ENCODE measurements around the gene SYCE3.
"Not testable (repeated sequence)": the region's sequence is repeated elsewhere in the genome, so short reads cannot be mapped to it uniquely, and the experiment has no call there.

SYCE3 gene

GRCh38 chr22:50520826-50521453 is 41.8 kb downstream of the SYCE3 start:
- no peaks in the 10 kb centered on the region for H3K27me3 Mint-ChIP-seq (ENCODE audit: low read depth)
- peaks cover 19% of the 10 kb centered on the region for H3K36me3 Mint-ChIP-seq (ENCODE audit: low read depth)
- no peak overlapping the region for H3K27ac Mint-ChIP-seq
- H3K4me3 Mint-ChIP-seq: no peak overlapping the region
- peaks cover 7% of the 10 kb centered on the region for H3K4me1 Mint-ChIP-seq (ENCODE audit: low read depth)
- H3K9me3 Mint-ChIP-seq: no peaks in the 10 kb centered on the region

GRCh38 chr22:50520184-50520583 is 42.5 kb downstream of the SYCE3 start:
- not testable (repeated sequence) for H3K4me3 Mint-ChIP-seq; H3K4me1 Mint-ChIP-seq (ENCODE audit: low read depth); H3K27ac Mint-ChIP-seq; H3K27me3 Mint-ChIP-seq (ENCODE audit: low read depth); H3K9me3 Mint-ChIP-seq
- H3K36me3 Mint-ChIP-seq (ENCODE audit: low read depth): peaks cover 23% of the 10 kb centered on the region

- no peaks in the 10 kb centered on the region for H3K9me3 Mint-ChIP-seq
- no peak overlapping the region for H3K27ac Mint-ChIP-seq
- H3K4me1 Mint-ChIP-seq (ENCODE audit: low read depth): peaks cover 4% of the 10 kb centered on the region
- no peak overlapping the region for H3K4me3 Mint-ChIP-seq
- peaks cover 21% of the 10 kb centered on the region for H3K36me3 Mint-ChIP-seq (ENCODE audit: low read depth)
- no peaks in the 10 kb centered on the region for H3K27me3 Mint-ChIP-seq (ENCODE audit: low read depth)
Observed at GRCh38 chr22:50519151-50519550, 43.6 kb downstream of the SYCE3 start.

DNA sequence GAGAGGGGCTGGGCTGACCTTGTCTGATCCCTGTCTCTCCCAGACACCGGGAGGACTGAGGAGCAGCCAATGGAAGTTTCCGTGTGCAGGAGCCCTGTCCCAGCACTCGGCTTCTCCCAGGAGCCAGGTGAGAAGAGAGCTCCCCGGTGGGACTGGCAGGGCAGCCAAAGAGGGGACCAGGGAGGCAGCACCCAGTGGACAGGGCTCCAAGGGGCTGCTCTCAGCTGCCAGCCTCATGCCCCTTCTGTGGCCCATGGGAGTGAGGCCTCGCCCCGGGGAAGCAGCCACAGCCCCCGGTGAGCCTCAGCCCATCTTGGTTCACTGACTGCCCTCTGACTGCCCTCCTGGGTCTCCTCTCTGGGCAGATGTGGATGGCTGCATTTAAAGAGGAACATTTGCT is 44.1 kb downstream of the SYCE3 start:
- Mint-ChIP-seq H3K4me3 (no peak overlapping the region), H3K27me3 (ENCODE audit: low read depth) (no peaks in the 10 kb centered on the region), H3K4me1 (ENCODE audit: low read depth) (peaks cover 5% of the 10 kb centered on the region), H3K9me3 (no peaks in the 10 kb centered on the region), H3K27ac (no peak overlapping the region), H3K36me3 (ENCODE audit: low read depth) (peaks cover 21% of the 10 kb centered on the region)

- Mint-ChIP-seq H3K9me3 (no peaks in the 10 kb centered on the region), H3K4me3 (no peak overlapping the region), H3K36me3 (ENCODE audit: low read depth) (peaks cover 21% of the 10 kb centered on the region), H3K27ac (no peak overlapping the region), H3K4me1 (ENCODE audit: low read depth) (peaks cover 9% of the 10 kb centered on the region), H3K27me3 (ENCODE audit: low read depth) (no peaks in the 10 kb centered on the region)
Observed at GRCh38 chr22:50517495-50518260, 45.0 kb downstream of the SYCE3 start.

DNA sequence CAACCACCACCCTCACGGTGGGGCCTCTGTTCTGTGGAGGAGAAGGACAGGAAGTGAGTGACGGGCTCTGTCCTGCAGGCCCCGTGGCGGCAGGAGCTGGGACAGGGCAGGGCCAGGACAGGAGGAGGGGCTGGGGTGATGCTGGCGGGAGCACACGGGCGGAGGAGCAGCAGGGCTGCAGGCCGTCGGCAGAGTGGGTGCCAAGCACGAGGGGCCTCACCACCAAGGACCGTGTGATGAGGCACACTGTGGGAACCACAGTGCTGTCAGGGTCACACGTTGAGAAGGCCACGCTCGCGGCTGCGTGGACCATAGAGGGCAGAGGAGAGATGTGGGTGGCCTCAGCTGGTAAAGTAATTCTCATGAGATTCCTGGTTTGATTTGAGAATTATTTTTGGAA is 45.8 kb downstream of the SYCE3 start:
- Mint-ChIP-seq H3K9me3 (no peaks in the 10 kb centered on the region), H3K36me3 (ENCODE audit: low read depth) (peaks cover 21% of the 10 kb centered on the region)

GRCh38 chr22:50516068-50516467 is 46.7 kb downstream of the SYCE3 start:
- peaks cover 21% of the 10 kb centered on the region for H3K36me3 Mint-ChIP-seq (ENCODE audit: low read depth)
- H3K4me1 Mint-ChIP-seq (ENCODE audit: low read depth): peaks cover 15% of the 10 kb centered on the region
- no peak overlapping the region for H3K4me3 Mint-ChIP-seq
- no peaks in the 10 kb centered on the region for H3K9me3 Mint-ChIP-seq
- H3K27ac Mint-ChIP-seq: no peak overlapping the region
- no peaks in the 10 kb centered on the region for H3K27me3 Mint-ChIP-seq (ENCODE audit: low read depth)

More for the DNA sequence above, 45.8 kb downstream of the SYCE3 start:
- peaks cover 14% of the 10 kb centered on the region for H3K4me1 Mint-ChIP-seq (ENCODE audit: low read depth)
- H3K27me3 Mint-ChIP-seq (ENCODE audit: low read depth): no peaks in the 10 kb centered on the region
- no peak overlapping the region for H3K4me3 Mint-ChIP-seq
- no peak overlapping the region for H3K27ac Mint-ChIP-seq

DNA sequence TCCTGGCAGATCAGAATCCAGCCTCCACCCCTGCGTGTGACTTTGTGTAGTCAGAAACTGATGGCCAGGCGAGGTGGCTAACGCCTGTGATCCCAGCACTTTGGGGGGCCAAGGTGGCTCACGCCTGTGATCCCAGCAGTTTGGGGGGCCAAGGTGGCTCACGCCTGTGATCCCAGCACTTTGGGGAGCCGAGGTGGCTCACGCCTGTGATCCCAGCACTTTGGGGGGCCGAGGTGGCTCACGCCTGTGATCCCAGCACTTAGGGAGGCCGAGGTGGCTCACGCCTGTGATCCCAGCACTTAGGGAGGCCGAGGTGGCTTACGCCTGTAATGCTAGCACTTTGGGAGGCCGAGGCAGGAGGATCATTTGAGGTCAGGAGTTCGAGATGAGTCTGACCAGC is 49.5 kb downstream of the SYCE3 start:
- no peak overlapping the region for H3K27ac Mint-ChIP-seq
- H3K36me3 Mint-ChIP-seq (ENCODE audit: low read depth): peaks cover 15% of the 10 kb centered on the region
- no peaks in the 10 kb centered on the region for H3K9me3 Mint-ChIP-seq
- peaks cover 25% of the 10 kb centered on the region for H3K4me1 Mint-ChIP-seq (ENCODE audit: low read depth)
- no peaks in the 10 kb centered on the region for H3K27me3 Mint-ChIP-seq (ENCODE audit: low read depth)
- no peak overlapping the region for H3K4me3 Mint-ChIP-seq

GRCh38 chr22:50508897-50509296 is 53.8 kb downstream of the SYCE3 start:
- no peaks in the 10 kb centered on the region for H3K27me3 Mint-ChIP-seq (ENCODE audit: low read depth)
- H3K4me3 Mint-ChIP-seq: peak overlapping the region; percentile 91
- H3K4me1 Mint-ChIP-seq (ENCODE audit: low read depth): peaks cover 21% of the 10 kb centered on the region

GRCh38 chr22:50507991-50508884 is 54.5 kb downstream of the SYCE3 start, which contains the start of gene NCAPH2:
TSS of gene NCAPH2 (plus strand) at chr22:50508224. CDS start at chr22:50508338, 114 bp downstream.
- Mint-ChIP-seq H3K36me3 (ENCODE audit: low read depth) (peaks cover 7% of the 10 kb centered on the region), H3K27me3 (ENCODE audit: low read depth) (no peaks in the 10 kb centered on the region), H3K4me3 (peak within 1 kb of the TSS; percentile 96), H3K9me3 (no peaks in the 10 kb centered on the region), H3K4me1 (ENCODE audit: low read depth) (peaks cover 19% of the 10 kb centered on the region), H3K27ac (peak within 1 kb of the TSS; percentile 96)

More at GRCh38 chr22:50508897-50509296, 53.8 kb downstream of the SYCE3 start:
- H3K36me3 Mint-ChIP-seq (ENCODE audit: low read depth): peaks cover 7% of the 10 kb centered on the region
- H3K9me3 Mint-ChIP-seq: no peaks in the 10 kb centered on the region
- H3K27ac Mint-ChIP-seq: peak overlapping the region; percentile 91

DNA sequence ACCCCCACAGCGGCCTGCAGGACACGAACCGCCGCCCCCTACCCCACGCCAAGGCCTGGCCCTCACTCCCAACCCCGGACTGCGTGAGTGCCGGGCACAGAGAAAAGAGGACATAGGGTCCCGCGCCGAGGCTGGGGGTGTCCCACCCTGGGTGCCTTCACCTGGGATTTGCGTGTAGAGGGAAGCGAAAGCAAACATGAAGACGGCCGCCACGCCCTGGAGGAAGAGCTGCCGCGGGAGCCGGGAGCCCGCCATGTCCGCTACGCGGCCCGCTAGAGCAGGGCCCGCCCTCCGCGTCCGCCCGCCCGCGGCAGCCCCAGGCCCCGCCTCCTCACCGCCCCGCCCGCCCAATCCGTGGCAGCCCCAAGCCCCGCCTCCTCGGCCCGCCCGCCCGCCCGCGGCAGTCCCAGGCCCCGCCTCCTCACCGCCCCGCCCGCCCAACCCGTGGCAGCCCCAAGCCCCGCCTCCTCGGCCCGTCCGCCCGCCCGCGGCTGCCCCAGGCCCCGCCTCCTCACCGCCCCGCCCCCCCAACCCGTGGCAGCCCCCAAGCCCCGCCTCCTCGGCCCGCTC is 55.2 kb downstream of the SYCE3 start, which contains the start of gene LMF2:
TSS of gene LMF2 (minus strand) at position 282 of the 570 bp plus-strand sequence. CDS start at position 255, 27 bp downstream.
- H3K36me3 Mint-ChIP-seq (ENCODE audit: low read depth): peaks cover 3% of the 10 kb centered on the region
- H3K4me1 Mint-ChIP-seq (ENCODE audit: low read depth): peaks cover 16% of the 10 kb centered on the region
- peak within 1 kb of the TSS; percentile 96 for H3K4me3 Mint-ChIP-seq
- H3K27me3 Mint-ChIP-seq (ENCODE audit: low read depth): no peaks in the 10 kb centered on the region
- peak within 1 kb of the TSS; percentile 96 for H3K27ac Mint-ChIP-seq
- no peaks in the 10 kb centered on the region for H3K9me3 Mint-ChIP-seq

- Mint-ChIP-seq H3K36me3 (ENCODE audit: low read depth) (peaks cover 3% of the 10 kb centered on the region), H3K9me3 (no peaks in the 10 kb centered on the region), H3K27ac (peak overlapping the region; percentile 91), H3K4me1 (ENCODE audit: low read depth) (peaks cover 10% of the 10 kb centered on the region), H3K27me3 (ENCODE audit: low read depth) (no peaks in the 10 kb centered on the region), H3K4me3 (peak overlapping the region; percentile 96)
Observed at GRCh38 chr22:50506611-50507420, 55.9 kb downstream of the SYCE3 start.

- Mint-ChIP-seq H3K4me1 (ENCODE audit: low read depth) (peaks cover 10% of the 10 kb centered on the region), H3K27ac (no peak overlapping the region), H3K36me3 (ENCODE audit: low read depth) (peaks cover 3% of the 10 kb centered on the region), H3K9me3 (no peaks in the 10 kb centered on the region), H3K27me3 (ENCODE audit: low read depth) (no peaks in the 10 kb centered on the region), H3K4me3 (peak overlapping the region; percentile 96)
Observed at GRCh38 chr22:50505776-50506610, 56.7 kb downstream of the SYCE3 start.
